Panc1 (cell line): Measurements from ENCODE around the gene ALDH1A1. TPM values are rescaled to one million over a fixed set of nuclear protein-coding genes. Genes with fewer than 3 reads are reported as not detected.

Experiments
- total RNA-seq: library from RNA; stranded (reverse); gene quantifications from one replicate; pipeline ENCODE4 v1.2.1, GENCODE V29; 2021; ENCODE audit not compliant: unreplicated experiment

The ALDH1A1 gene
- total RNA-seq, 1 experiment from 2014 or later = 0.54 TPM

Other genes with a start within 250 kb of the ALDH1A1 start
- 72.0 TPM for gene ANXA1, start 198.8 kb upstream of the ALDH1A1 start, total RNA-seq